Activated CD8-positive, alpha-beta T cell treated with anti-CD3 and anti-CD28 coated beads for 36 hours (primary cell): ENCODE results near the gene SNAPC2. TPM values are rescaled to one million over a fixed set of nuclear protein-coding genes. Genes with fewer than 3 reads are reported as not detected.
"Not testable (repeated sequence)": the region's sequence is repeated elsewhere in the genome, so short reads cannot be mapped to it uniquely, and the experiment has no call there.

Experiments used
- ATAC-seq: fragments of 200-7000 bp; cut with Tn5 transposase; one replicate; pipeline ENCODE4 v1.10.0; 2021; ENCODE audit warnings: mild to moderate bottlenecking, moderate library complexity
- CTCF ChIA-PET: fragments of 350-600 bp; sonication (Branson Sonifier 250); formaldehyde crosslinking; loops from one replicate; lab custom pipeline; 2021; ENCODE audit warnings: antibody characterized with exemption; lab: Charles Lee
- POLR2A ChIA-PET: fragments of 350-600 bp; sonication (Branson Sonifier 250); formaldehyde crosslinking; loops from one replicate; lab custom pipeline; 2021; ENCODE audit warnings: antibody characterized with exemption; lab: Charles Lee
- DNase-seq: peaks from one replicate; pipeline ENCODE4 v3.0.0-alpha.2; 2020
- H3K27ac Mint-ChIP-seq: one replicate; pipeline ENCODE4 v1.8.0; 2021; ENCODE audit warnings: mild to moderate bottlenecking, mixed read lengths
- H3K27me3 Mint-ChIP-seq: one replicate; pipeline ENCODE4 v1.8.0; 2021; ENCODE audit warnings: mixed read lengths
- H3K36me3 Mint-ChIP-seq: one replicate; pipeline ENCODE4 v1.8.0; 2021; ENCODE audit warnings: low read depth, mixed read lengths
- H3K4me1 Mint-ChIP-seq: one replicate; pipeline ENCODE4 v1.8.0; 2021; ENCODE audit warnings: low read depth, mixed read lengths
- H3K4me3 Mint-ChIP-seq: one replicate; pipeline ENCODE4 v1.8.0; 2021; ENCODE audit warnings: mild to moderate bottlenecking, moderate library complexity, mixed read lengths
- H3K9me3 Mint-ChIP-seq: one replicate; pipeline ENCODE4 v1.8.0; 2021; ENCODE audit warnings: mixed read lengths
- CTCF ChIP-seq: fragments of 200-600 bp; IDR thresholded peaks from one replicate; pipeline ENCODE4 v1.8.0; 2022; ENCODE audit warnings: antibody characterized with exemption, mild to moderate bottlenecking
- intact Hi-C: fragments of 100-400 bp; cut with micrococcal nuclease; formaldehyde crosslinking; loops from one replicate; pipeline ENCODE4 v1.10.0; 2022
- total RNA-seq, 2 experiments: library from RNA; stranded (reverse); gene quantifications; one replicate each; pipeline ENCODE4 v1.2.3, GENCODE V29; 2021

SNAPC2 gene
- total RNA-seq, 2 experiments from 2014 or later, result 16.0 to 18.2 TPM

GRCh38 chr19:7888826-7889217 lies 31.3 kb upstream of the SNAPC2 start:
- ATAC-seq (no peak), DNase-seq (no peak)
- TF ChIP-seq CTCF, result no peak
- peaks cover 12% of the 10 kb centered on the region for H3K27me3 Mint-ChIP-seq
- H3K36me3 Mint-ChIP-seq, result no peaks in the 10 kb centered on the region
- no peaks in the 10 kb centered on the region for H3K9me3 Mint-ChIP-seq
- H3K27ac Mint-ChIP-seq, result no peak overlapping the region
- H3K4me1 Mint-ChIP-seq, result peaks cover 3% of the 10 kb centered on the region
- ChIA-PET POLR2A (interaction anchor here (0.9 kb wide), 1 partner anchor 31 kb away, joined by 3 read pairs; the partner anchor contains the start of gene SNAPC2), CTCF (no interaction called here)
- intact Hi-C loops, result no loop called here
- no peak overlapping the region for H3K4me3 Mint-ChIP-seq

GRCh38 chr19:7893362-7894101 lies 26.6 kb upstream of the SNAPC2 start:
- H3K4me1 Mint-ChIP-seq, H3K36me3 Mint-ChIP-seq, POLR2A ChIA-PET, H3K9me3 Mint-ChIP-seq, H3K4me3 Mint-ChIP-seq, intact Hi-C loops, H3K27ac Mint-ChIP-seq: not testable (repeated sequence)
- H3K27me3 Mint-ChIP-seq, result peaks cover 10% of the 10 kb centered on the region
- DNase-seq (peak; percentile 57), ATAC-seq (peak; percentile 86)
- CTCF ChIA-PET, result interaction anchor here (1.0 kb wide), 1 partner anchor 25 kb away, joined by 3 read pairs; no protein-coding TSS in a partner anchor

GRCh38 chr19:7894612-7895309 lies 25.4 kb upstream of the SNAPC2 start:
- ATAC-seq, result no peak
- Mint-ChIP-seq H3K27ac (no peak overlapping the region), H3K9me3 (no peaks in the 10 kb centered on the region), H3K4me1 (peaks cover 6% of the 10 kb centered on the region), H3K4me3 (no peak overlapping the region), H3K36me3 (no peaks in the 10 kb centered on the region), H3K27me3 (peaks cover 6% of the 10 kb centered on the region)
- POLR2A ChIA-PET, result no interaction called here
- intact Hi-C loops, result no loop called here
- DNase-seq, result no peak
- TF ChIP-seq CTCF, result no peak
- CTCF ChIA-PET, result interaction anchor here (1.0 kb wide), 1 partner anchor 26 kb away, joined by 3 read pairs; no protein-coding TSS in a partner anchor

- DNase-seq, result no peak
- Mint-ChIP-seq H3K36me3 (no peaks in the 10 kb centered on the region), H3K27me3 (peaks cover 3% of the 10 kb centered on the region), H3K27ac (no peak overlapping the region), H3K4me1 (peaks cover 6% of the 10 kb centered on the region), H3K4me3 (no peak overlapping the region), H3K9me3 (no peaks in the 10 kb centered on the region)
- ATAC-seq, result no peak
- ChIA-PET POLR2A (no interaction called here), CTCF (no interaction called here)
- TF ChIP-seq CTCF, result no peak
- intact Hi-C loops, result no loop called here
These were observed 24.6 kb upstream of the SNAPC2 start for GRCh38 chr19:7895565-7895964.

- no peak for TF ChIP-seq CTCF
- POLR2A ChIA-PET, result no interaction called here
- DNase-seq (no peak), ATAC-seq (no peak)
- no peak overlapping the region for H3K4me3 Mint-ChIP-seq
- intact Hi-C loops, result no loop called here
- no peaks in the 10 kb centered on the region for H3K36me3 Mint-ChIP-seq
- H3K27ac Mint-ChIP-seq, result no peak overlapping the region
- CTCF ChIA-PET, result interaction anchor here (0.9 to 1.2 kb wide), 2 partner anchors 28 to 46 kb away, joined by 3 to 5 read pairs; partner anchors contain the start of gene TIMM44
- H3K27me3 Mint-ChIP-seq, result no peaks in the 10 kb centered on the region
- no peaks in the 10 kb centered on the region for H3K9me3 Mint-ChIP-seq
- peaks cover 6% of the 10 kb centered on the region for H3K4me1 Mint-ChIP-seq
These were observed 22.8 kb upstream of the SNAPC2 start for GRCh38 chr19:7897292-7897691.
